Left kidney (tissue), 2 donors: ENCODE measurements around the gene MVB12B. TPM values are rescaled to one million over a fixed set of nuclear protein-coding genes. Genes with fewer than 3 reads are reported as not detected.
"Not testable (repeated sequence)": the region's sequence is repeated elsewhere in the genome, so short reads cannot be mapped to it uniquely, and the experiment has no call there.

Experiments used
- DNase-seq: peaks from one replicate; pipeline ENCODE4 v3.0.0-alpha.2; 2013
- polyA plus RNA-seq: library from polyadenylated mRNA; unstranded; fragments of 120-200 nt; gene quantifications from one replicate; pipeline ENCODE4 v1.2.1, GENCODE V29; 2013; ENCODE audit not compliant: insufficient read length

MVB12B gene
- polyA plus RNA-seq, 1 donor: 15.0 TPM

- no peak for DNase-seq
Observed at GRCh38 chr9:126472198-126472947, 145.7 kb downstream of the MVB12B start.

GRCh38 chr9:126472948-126473298 lies 146.3 kb downstream of the MVB12B start:
- no peak for DNase-seq

GRCh38 chr9:126474206-126474765 lies 147.7 kb downstream of the MVB12B start:
- no peak for DNase-seq

DNA sequence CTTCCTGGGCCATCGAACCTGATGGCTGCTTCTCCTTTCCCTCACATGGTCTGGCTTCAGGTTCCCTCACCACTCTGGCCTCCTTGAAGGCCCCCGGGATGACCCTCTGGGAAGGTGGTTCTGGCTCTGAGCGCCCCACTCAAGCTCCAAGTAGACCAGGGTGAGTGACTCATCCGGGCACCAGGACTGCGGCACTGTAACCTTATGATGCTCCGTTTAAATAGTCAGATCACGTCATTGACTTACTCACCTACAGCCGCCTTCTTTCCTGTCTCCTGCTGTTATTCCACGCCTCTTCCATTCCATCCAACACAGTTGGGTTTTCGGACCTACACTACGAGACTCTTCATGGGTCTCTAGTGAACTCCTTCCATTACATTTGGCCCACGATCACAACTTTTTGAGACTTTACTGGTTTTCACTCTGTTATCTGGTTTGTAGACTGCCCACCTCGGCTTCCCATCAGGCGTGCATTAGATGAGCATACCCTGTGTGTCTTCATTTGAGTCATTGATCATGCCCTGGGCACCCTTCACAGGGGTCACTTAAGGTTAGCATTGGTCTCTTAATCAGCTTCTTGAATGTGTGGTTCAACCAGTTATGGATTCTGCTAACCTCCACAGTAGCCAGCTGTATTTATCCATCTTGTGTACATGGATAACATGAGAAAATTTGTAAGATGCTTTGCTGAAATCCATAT lies 148.3 kb downstream of the MVB12B start:
- no peak for DNase-seq

GRCh38 chr9:126475933-126476555 lies 149.4 kb downstream of the MVB12B start:
- DNase-seq: no peak

GRCh38 chr9:126477432-126477831 lies 150.8 kb downstream of the MVB12B start:
- not testable (repeated sequence) for DNase-seq

DNA sequence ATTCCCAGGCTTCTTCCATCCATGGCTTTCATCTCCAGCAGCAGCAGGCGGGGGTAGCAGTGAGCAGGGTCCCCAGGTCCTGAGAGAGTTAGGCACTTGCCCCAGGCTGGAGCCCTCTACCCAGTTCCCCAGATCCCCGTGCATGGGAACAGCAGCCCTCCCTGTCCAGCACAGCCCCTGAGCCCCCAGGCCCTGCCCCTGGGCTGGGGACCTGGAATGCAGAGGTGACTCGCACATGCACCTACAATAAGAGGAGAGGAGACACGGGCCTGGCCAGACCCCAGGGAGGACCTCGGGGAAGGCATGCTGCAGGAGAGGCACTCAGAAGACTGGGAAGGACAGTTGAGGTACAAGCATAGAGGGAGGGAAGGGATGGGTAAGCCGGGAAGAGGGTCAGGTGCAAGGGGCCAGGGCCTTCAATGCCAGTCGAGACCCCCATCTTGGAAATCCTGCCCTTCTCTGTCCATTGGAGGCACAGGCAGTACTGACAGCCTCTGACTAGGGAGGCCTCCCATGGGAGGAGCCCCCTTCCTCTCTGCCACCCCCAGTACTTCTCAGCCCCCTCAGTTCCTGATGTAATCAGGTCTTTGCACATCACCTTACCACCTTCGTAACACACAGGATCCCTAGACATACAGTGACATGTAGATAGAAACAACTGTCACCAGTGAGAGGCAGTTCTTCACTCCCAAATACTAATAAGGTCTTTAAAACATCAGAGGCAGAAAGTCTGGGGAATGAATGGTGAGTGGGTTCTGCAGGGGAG lies 151.8 kb downstream of the MVB12B start:
- no peak for DNase-seq

DNA sequence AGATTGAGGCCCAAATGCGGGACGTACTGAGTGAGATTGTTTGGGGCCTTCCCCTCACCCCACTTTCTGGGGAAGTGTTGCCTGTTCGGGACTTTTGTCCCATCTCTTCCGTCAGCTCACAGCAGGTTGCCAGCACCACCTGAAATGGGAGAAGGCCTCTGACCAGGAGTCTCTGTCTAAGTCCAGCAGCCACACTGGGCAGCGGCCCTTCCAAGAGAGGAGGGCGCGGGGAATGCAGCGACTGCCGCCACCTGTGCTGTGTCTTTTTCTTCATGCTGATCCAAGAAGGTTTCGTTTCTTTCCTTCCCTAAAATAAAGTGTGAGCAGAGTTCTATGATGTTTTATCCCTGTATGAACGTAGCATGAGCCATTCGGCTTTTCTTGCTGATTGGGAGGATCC lies 152.9 kb downstream of the MVB12B start:
- no peak for DNase-seq

DNA sequence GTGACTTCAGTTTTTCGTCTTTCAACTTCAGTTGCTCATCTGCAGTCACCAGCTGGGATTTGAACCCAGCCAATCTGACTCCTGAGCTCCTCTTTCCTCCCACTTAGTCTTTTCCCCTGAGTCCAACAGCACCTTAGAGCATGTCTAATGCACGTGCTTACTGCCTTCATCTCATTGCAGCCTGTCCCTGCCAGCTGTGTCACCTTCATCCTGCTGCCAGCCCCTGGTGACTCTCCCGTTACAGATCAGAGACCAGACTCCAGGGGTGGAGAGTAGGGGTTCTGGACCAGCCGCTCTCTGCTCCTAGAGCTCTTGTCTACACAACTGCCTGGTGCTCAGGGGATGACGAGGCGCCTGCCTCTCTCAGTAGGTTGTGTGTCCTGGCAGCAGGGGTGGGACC lies 154.2 kb downstream of the MVB12B start:
- DNase-seq: no peak

- no peak for DNase-seq
Observed at GRCh38 chr9:126481862-126482261, 155.2 kb downstream of the MVB12B start.

DNA sequence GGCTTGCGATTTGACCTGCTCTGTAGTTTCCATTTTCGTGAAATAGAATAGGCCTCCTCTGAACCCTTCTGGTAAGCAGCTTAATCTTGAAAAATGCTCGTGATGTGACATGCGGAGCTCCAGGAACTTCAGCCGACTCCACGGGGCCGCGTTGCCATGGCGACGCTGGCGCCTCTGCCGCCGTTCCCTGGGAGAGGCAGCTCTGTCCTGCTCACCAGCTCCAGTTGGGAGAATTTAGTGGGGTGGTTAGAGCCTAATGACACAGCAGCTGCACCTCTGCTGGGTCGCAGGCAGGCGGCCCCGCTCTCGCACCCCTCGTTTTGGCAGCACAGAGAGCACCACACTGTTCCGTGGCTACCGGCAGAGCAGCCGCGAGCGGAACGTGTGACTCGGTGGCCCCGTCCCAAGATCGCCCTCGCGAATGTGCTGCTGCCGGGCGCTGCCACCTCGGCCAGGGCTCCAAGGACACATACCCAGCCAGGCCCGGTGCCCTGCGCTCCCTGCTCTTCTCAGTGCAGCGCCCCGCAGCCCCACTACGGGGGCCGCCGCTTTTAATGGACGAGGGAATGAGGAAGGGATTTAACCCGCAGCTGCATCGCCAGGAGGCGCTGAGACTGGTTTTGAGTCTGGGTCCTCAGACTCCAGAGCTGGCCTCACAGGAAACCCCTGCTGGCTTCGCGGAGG lies 155.9 kb downstream of the MVB12B start:
- peak; percentile 67 for DNase-seq

GRCh38 chr9:126483468-126484073 lies 156.9 kb downstream of the MVB12B start:
- no peak for DNase-seq

GRCh38 chr9:126485662-126486061 lies 159.0 kb downstream of the MVB12B start:
- DNase-seq: no peak

- DNase-seq: no peak
Observed at GRCh38 chr9:126486276-126486675, 159.6 kb downstream of the MVB12B start.

DNA sequence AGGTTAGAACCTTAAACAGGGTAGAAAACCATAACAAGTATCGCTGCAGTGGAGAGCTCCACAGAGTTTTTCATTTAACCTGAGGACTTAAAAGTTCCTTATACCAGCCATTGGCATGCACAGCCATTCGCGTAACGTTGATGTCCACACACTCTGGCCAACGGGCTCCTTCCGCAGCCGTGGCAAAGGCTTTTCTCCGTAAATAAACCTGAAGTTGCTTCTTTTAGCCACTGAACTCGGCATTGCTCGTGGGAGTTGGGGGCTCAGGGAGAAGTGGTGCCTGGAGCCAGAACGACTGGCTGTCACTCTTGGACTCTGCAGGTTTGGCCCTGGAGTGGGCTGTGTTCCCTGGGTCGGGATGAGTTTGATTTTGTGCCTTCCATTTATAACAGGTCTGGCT lies 161.2 kb downstream of the MVB12B start:
- no peak for DNase-seq

DNA sequence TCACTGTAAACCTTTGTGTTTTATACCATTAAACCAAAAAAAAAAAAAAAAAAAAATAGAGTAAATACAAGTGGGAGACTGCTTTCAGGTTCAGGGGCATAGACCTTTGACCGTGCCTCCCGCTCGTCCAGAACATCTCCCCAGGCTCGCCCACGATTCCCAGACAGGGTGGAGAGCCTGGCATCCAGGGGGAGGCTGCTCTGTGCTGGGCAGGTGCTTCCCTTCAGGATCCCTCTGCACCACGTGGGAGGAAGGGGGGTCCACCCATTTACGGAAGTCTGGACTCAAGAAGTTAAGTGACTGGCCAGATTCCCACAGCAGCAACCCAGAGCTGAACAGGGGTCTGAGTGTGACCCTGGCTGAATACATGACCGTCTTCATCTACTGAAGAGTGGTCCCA lies 161.7 kb downstream of the MVB12B start:
- no peak for DNase-seq

GRCh38 chr9:126488881-126489404 lies 162.3 kb downstream of the MVB12B start:
- DNase-seq: no peak

DNA sequence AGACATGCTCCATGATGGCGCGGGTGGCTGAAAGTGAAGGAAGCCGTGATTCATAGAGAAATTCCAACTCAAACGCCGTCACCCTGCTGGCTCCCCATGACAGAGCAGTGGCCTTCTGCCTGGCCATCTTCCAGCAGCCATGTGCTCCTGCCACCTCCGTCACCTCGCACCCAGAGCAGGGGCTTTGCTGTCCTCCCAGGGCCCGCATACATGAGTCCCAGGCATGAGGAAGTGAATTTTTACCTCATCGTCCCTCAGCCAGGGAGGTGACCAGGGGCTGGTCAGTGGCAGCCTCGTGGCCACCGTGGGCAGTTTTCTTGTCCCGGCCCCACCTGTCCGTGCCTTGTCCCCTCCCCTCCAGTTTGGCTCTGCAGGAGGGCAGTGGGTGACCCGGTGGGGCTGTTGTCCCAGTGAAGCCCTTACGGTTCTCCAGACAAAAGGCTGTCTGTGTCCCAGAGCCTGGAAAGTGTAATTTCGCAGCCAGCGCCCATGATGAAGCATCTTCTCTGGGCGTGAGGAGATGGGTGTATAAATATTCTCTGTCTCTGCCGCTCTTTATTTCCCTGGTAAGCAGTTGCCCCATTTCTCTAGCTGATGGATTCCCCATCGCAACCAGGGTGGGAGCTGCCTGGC lies 163.1 kb downstream of the MVB12B start:
- DNase-seq: no peak

DNA sequence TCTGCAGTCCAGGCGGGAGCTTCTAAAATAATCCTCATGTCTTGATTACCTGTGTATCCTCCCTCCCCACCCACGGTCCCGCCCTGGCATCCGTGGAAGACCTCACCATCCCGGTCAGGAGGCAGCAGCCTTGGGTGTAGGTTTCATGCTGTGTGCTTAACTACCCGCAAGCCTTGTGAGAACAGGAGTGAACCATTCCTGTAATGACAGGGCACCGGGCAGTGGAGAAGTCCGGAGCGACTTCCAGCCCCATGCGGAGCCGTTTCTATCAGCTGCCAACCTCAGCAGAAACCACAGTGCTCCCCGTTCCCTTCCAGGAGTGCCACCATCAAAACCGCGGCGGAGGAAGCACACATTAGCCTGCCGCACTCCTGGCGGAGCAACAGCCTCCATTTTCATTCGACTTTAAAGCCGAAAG lies 163.6 kb downstream of the MVB12B start:
- no peak for DNase-seq

- peak; percentile 70 for DNase-seq
Observed at GRCh38 chr9:126490871-126491567, 164.4 kb downstream of the MVB12B start.
